A172 (cell line): Measurements from ENCODE around the gene COX4I2. TPM values are rescaled to one million over a fixed set of nuclear protein-coding genes. Genes with fewer than 3 reads are reported as not detected.
"Not testable (repeated sequence)": the region's sequence is repeated elsewhere in the genome, so short reads cannot be mapped to it uniquely, and the experiment has no call there.

Experiments used
- DNase-seq: peaks from one replicate; pipeline ENCODE4 v3.0.0-alpha.2; 2015; ENCODE audit warnings: low spot score
- total RNA-seq: library from RNA; depleted of rRNA; stranded (reverse); fragments of >200 nt; shearing (Covaris generic); gene quantifications from 2 replicates; pipeline ENCODE4 v1.2.3, GENCODE V29; 2014; rRNA removed

The COX4I2 gene
- not detected in 2 replicates for total RNA-seq

- DNase-seq = no peak
Measured at GRCh38 chr20:31637660-31638059, at the start of gene COX4I2. TSS of gene COX4I2 (plus strand) at chr20:31637912. CDS start at chr20:31639018, 1,106 bp downstream.

GRCh38 chr20:31590717-31591225, 46.9 kb upstream of the COX4I2 start:
- no peak for DNase-seq

- peak; percentile 100 for DNase-seq
Measured at GRCh38 chr20:31593221-31594001, 44.3 kb upstream of the COX4I2 start.

GRCh38 chr20:31594002-31594557, 43.6 kb upstream of the COX4I2 start:
- no peak for DNase-seq

- DNase-seq = peak; percentile 59
Measured at GRCh38 chr20:31594558-31595379, 42.9 kb upstream of the COX4I2 start.

- no peak for DNase-seq
Measured at GRCh38 chr20:31595380-31595653, 42.4 kb upstream of the COX4I2 start.

- peak; percentile 88 for DNase-seq
Measured at GRCh38 chr20:31595654-31596411, 41.9 kb upstream of the COX4I2 start.

- not testable (repeated sequence) for DNase-seq
Measured at GRCh38 chr20:31596412-31596715, 41.3 kb upstream of the COX4I2 start.

GRCh38 chr20:31596831-31597480, 40.8 kb upstream of the COX4I2 start:
- DNase-seq = no peak

GRCh38 chr20:31597481-31597855, 40.2 kb upstream of the COX4I2 start:
- DNase-seq = no peak

- no peak for DNase-seq
Measured at GRCh38 chr20:31602431-31602778, 35.3 kb upstream of the COX4I2 start.

- peak; percentile 98 for DNase-seq
Measured at GRCh38 chr20:31602779-31603441, 34.8 kb upstream of the COX4I2 start.

GRCh38 chr20:31603822-31604566, 33.7 kb upstream of the COX4I2 start:
- DNase-seq = peak; percentile 99

GRCh38 chr20:31604567-31605030, 33.1 kb upstream of the COX4I2 start:
- no peak for DNase-seq

GRCh38 chr20:31605031-31605901, 32.4 kb upstream of the COX4I2 start, which contains the start of gene ID1:
TSS of gene ID1 (plus strand) at chr20:31605289. CDS start at chr20:31605388, 99 bp downstream.
- peak; percentile 97 for DNase-seq

- DNase-seq = no peak
Measured at GRCh38 chr20:31605902-31606803, 31.6 kb upstream of the COX4I2 start.

- DNase-seq = peak; percentile 82
Measured at GRCh38 chr20:31606804-31607639, 30.7 kb upstream of the COX4I2 start.
